K562 (cell line): ENCODE data around the gene CDH12. TPM values are rescaled to one million over a fixed set of nuclear protein-coding genes. Genes with fewer than 3 reads are reported as not detected.

Experiments
- ATAC-seq: fragments of 200-7000 bp; cut with Tn5 transposase; 3 replicates; pipeline ENCODE4 v1.9.1; 2020; ENCODE audit warnings: moderate library complexity
- BruUV-seq: library from RNA; stranded (reverse); fragments of 400-500 nt; replicated peaks from 2 replicates; lab custom pipeline; 2021; lab: Mats Ljungman, UMichigan
- CTCF ChIA-PET: fragments of 300-600 bp; formaldehyde crosslinking; extraction: SDS; loops from one replicate; lab custom pipeline; 2021; ENCODE audit warnings: low intra/inter-chr PET ratio; lab: Yijun Ruan, JAX
- POLR2A ChIA-PET: fragments of 300-600, 350-650 bp; sonication (Branson Sonifier 250); formaldehyde crosslinking; extraction: SDS; loops from one replicate; lab custom pipeline; 2021; ENCODE audit warnings: antibody characterized with exemption, inconsistent platforms; lab: Yijun Ruan, JAX
- DNase-seq, 4 experiments: peaks; one replicate each; pipeline versions ENCODE4 v3.0.0 to v3.0.0-alpha.2; 2011 to 2018; ENCODE audit warnings: low spot score in 3 of 4, mixed read lengths in 3 of 4; ENCODE audit errors: extremely low read depth in 1 of 4
- FAIRE-seq: peaks from 2 replicates; lab custom pipeline; 2011; peaks lifted over from hg19 to GRCh38; lab: Jason Lieb, UNC
- H2AFZ ChIP-seq: 2 replicates; pipeline ENCODE4 v1.6.0; 2011; ENCODE audit warnings: low read depth, low read length, control low read depth, inconsistent platforms
- H3K27ac ChIP-seq: fragments of 200-600 bp; 3 replicates; pipeline ENCODE4 v1.8.0; 2011; ENCODE audit warnings: low read depth, mild to moderate bottlenecking, control low read depth, inconsistent platforms, low read length, moderate library complexity, mixed read lengths; ENCODE audit errors: extremely low read depth
- H3K27me3 ChIP-seq, 2 experiments: fragments of 300-600 bp in 1 of 2; 2 replicates in 1 of 2; 3 replicates in 1 of 2; pipeline versions ENCODE4 v1.6.0 to v1.8.0; 2011; ENCODE audit warnings: inconsistent platforms in 2 of 2, low read length in 2 of 2, mild to moderate bottlenecking in 1 of 2, mixed read lengths in 1 of 2, moderate library complexity in 1 of 2; ENCODE audit not compliant: control insufficient read depth in 2 of 2, insufficient read depth in 2 of 2
- H3K36me3 ChIP-seq: fragments of 300-600 bp; 3 replicates; pipeline ENCODE4 v1.8.0; 2011; ENCODE audit warnings: mild to moderate bottlenecking, low read length, inconsistent platforms; ENCODE audit not compliant: control insufficient read depth, insufficient read depth
- H3K4me1 ChIP-seq, 2 experiments: fragments of 200-600 bp in 1 of 2; replicated peaks in 1 of 2; 2 replicates in 1 of 2; 3 replicates in 1 of 2; pipeline versions ENCODE4 v1.5.1 to v1.8.0; 2011; ENCODE audit warnings: inconsistent platforms in 2 of 2, low read length in 2 of 2, mild to moderate bottlenecking in 1 of 2, mixed read lengths in 1 of 2, moderate library complexity in 1 of 2; ENCODE audit not compliant: control insufficient read depth in 2 of 2, insufficient read depth in 2 of 2
- H3K4me2 ChIP-seq: 2 replicates; pipeline ENCODE4 v1.6.1; 2011; ENCODE audit warnings: low read length, control low read depth, inconsistent platforms, mixed read lengths; ENCODE audit not compliant: insufficient read depth
- H3K4me3 ChIP-seq: fragments of 200-600 bp; sonication (generic), shearing (Covaris generic); 2 replicates; pipeline ENCODE4 v1.5.1; 2016; ENCODE audit warnings: control low read depth, inconsistent platforms
- H3K79me2 ChIP-seq: fragments of 200-600 bp; 3 replicates; pipeline ENCODE4 v1.8.0; 2011; ENCODE audit warnings: low read length, inconsistent platforms; ENCODE audit not compliant: control insufficient read depth, insufficient read depth
- H3K9ac ChIP-seq, 2 experiments: 2 replicates each; pipeline versions ENCODE4 v1.6.0 to v1.6.1; 2011; ENCODE audit warnings: low read depth in 2 of 2, low read length in 2 of 2, control low read depth in 1 of 2, inconsistent platforms in 1 of 2, mild to moderate bottlenecking in 1 of 2, mixed read lengths in 1 of 2; ENCODE audit not compliant: insufficient read depth in 1 of 2
- H3K9me1 ChIP-seq: one replicate; pipeline ENCODE4 v1.6.0; 2011; ENCODE audit warnings: inconsistent platforms, mild to moderate bottlenecking, low read length, moderate library complexity; ENCODE audit not compliant: control insufficient read depth, insufficient read depth
- H3K9me3 ChIP-seq: replicated peaks from 2 replicates; pipeline ENCODE4 v1.5.1; 2011; ENCODE audit warnings: low read depth, low read length, inconsistent platforms; ENCODE audit not compliant: control insufficient read depth, insufficient read depth
- H4K20me1 ChIP-seq: replicated peaks from 2 replicates; pipeline ENCODE4 v1.6.1; 2011; ENCODE audit warnings: low read length, inconsistent platforms, mixed read lengths; ENCODE audit not compliant: control insufficient read depth, insufficient read depth
- AFF1 ChIP-seq, 2 experiments: fragments of 450-650 bp; IDR thresholded peaks; 2 replicates each; pipeline ENCODE4 v1.6.1; 2018; ENCODE audit warnings: mild to moderate bottlenecking in 2 of 2, low read depth in 1 of 2; ENCODE audit not compliant: partially characterized antibody in 2 of 2
- ARID4B ChIP-seq: sonication (generic); formaldehyde crosslinking; IDR thresholded peaks from 2 replicates; pipeline ENCODE4 v1.8.0; 2022; ENCODE audit warnings: mild to moderate bottlenecking, missing genetic modification reagents
- FOXP1 ChIP-seq: sonication (generic); formaldehyde crosslinking; IDR thresholded peaks from 2 replicates; pipeline ENCODE4 v1.8.0; 2022; ENCODE audit warnings: mild to moderate bottlenecking, missing genetic modification reagents
- MITF ChIP-seq: IDR thresholded peaks from 2 replicates; pipeline ENCODE4 v1.6.1; 2014; ENCODE audit warnings: antibody characterized with exemption
- MYBL2 ChIP-seq, 2 experiments: fragments of 450-650 bp in 1 of 2; sonication (generic) in 1 of 2; formaldehyde crosslinking in 1 of 2; IDR thresholded peaks; 2 replicates each; pipeline versions ENCODE4 v1.6.1 to v1.8.1; 2017 to 2022; ENCODE audit warnings: borderline replicate concordance in 1 of 2, inconsistent platforms in 1 of 2, low read depth in 1 of 2, mild to moderate bottlenecking in 1 of 2, missing genetic modification reagents in 1 of 2, moderate library complexity in 1 of 2
- RBM22 ChIP-seq: fragments of 200-400 bp; formaldehyde crosslinking; IDR thresholded peaks from 2 replicates; pipeline ENCODE4 v1.6.1; 2018; ENCODE audit warnings: low read length, low read depth; ENCODE audit not compliant: poor library complexity, severe bottlenecking
- TBL1XR1 ChIP-seq, 2 experiments: IDR thresholded peaks; 2 replicates each; pipeline ENCODE4 v1.6.1; 2012; ENCODE audit warnings: improper control_type of control experiment in 2 of 2, low read length in 2 of 2, mild to moderate bottlenecking in 1 of 2
- THAP7 ChIP-seq: fragments of 250-450 bp; sonication (Bioruptor Pico); IDR thresholded peaks from 2 replicates; pipeline ENCODE4 v1.5.0; 2021
- ZFP36 ChIP-seq: fragments of 150-350 bp; IDR thresholded peaks from 2 replicates; pipeline ENCODE4 v1.6.1; 2018; ENCODE audit warnings: low read length, low read depth; ENCODE audit not compliant: partially characterized antibody
- WGBS: fragments of 100-300 bp; shearing (Covaris generic); methylation state at CpG from one replicate; pipeline ENCODE4 v1.1.6; 2016; ENCODE audit warnings: low coverage, mixed read lengths; ENCODE audit not compliant: insufficient coverage; ENCODE audit errors: missing lambda C conversion rate; 5-methylcytosine and 5-hydroxymethylcytosine counted together
- in situ Hi-C: fragments of 300-500 bp; cut with MboI; formaldehyde crosslinking; loops from 4 replicates; pipeline ENCODE4 v1.15.0; 2018; ENCODE audit warnings: inconsistent platforms, mixed read lengths
- intact Hi-C: fragments of 100-400 bp; cut with micrococcal nuclease; formaldehyde crosslinking; loops from 2 replicates; pipeline ENCODE4 v1.14.2; 2022
- polyA plus RNA-seq, 8 experiments: library from polyadenylated mRNA; depleted of rRNA in 4 of 8; stranded (reverse) in 5 of 8; unstranded in 3 of 8; fragments of >200 nt; fragmentation: Nextera tagmentation in 2 of 8; fragmentation: Illumina TruSeq in 1 of 8; extraction: Ambion mirVana in 2 of 8; extraction: Trizol in 1 of 8; gene quantifications; 2 replicates each; pipeline versions ENCODE4 v1.2.1 to v1.2.3, GENCODE V29; 2011 to 2014; ENCODE audit warnings: inconsistent platforms in 1 of 8, missing spikeins in 1 of 8
- total RNA-seq, 7 experiments: library from RNA; depleted of rRNA in 6 of 7; stranded (reverse); fragments of >200 nt in 6 of 7; fragmentation: Illumina TruSeq in 2 of 7; extraction: Trizol in 2 of 7; gene quantifications; 2 replicates each; pipeline versions ENCODE4 v1.2.1 to v1.2.3, GENCODE V29; 2011 to 2021; ENCODE audit warnings: low replicate concordance in 1 of 7

CDH12 gene
- total and polyA plus RNA-seq, 9 of the 15 experiments (the other 6 are each of a cell fraction or from before 2014, with no cell fraction given), result 0.03 to 1.7 (median 0.37) TPM

- FAIRE-seq, result no peak
- ATAC-seq, result no peak
- H3K27ac ChIP-seq, result no peak overlapping the region
- H3K4me1 ChIP-seq, result no peaks in the 10 kb centered on the region
- POLR2A ChIA-PET, result no interaction called here
- H3K27me3 ChIP-seq, result no peaks in the 10 kb centered on the region
- no peak overlapping the region for H3K9ac ChIP-seq
- in situ Hi-C loops (no loop called here), intact Hi-C loops (no loop called here)
- BruUV-seq, result no TSS peak
- 2% methylated on average over 2 of the region's 2 CpGs for WGBS
- no peak overlapping the region for H3K4me3 ChIP-seq
- H3K4me2 ChIP-seq, result no peak overlapping the region
- H3K36me3 ChIP-seq, result no peaks in the 10 kb centered on the region
- no peaks in the 10 kb centered on the region for H4K20me1 ChIP-seq
- no peaks in the 10 kb centered on the region for H3K79me2 ChIP-seq
- no peak overlapping the region for H2AFZ ChIP-seq
- no peaks in the 10 kb centered on the region for H3K9me1 ChIP-seq
- no peaks in the 10 kb centered on the region; the same call in 1 of the 2 replicates for H3K9me3 ChIP-seq
- CTCF ChIA-PET, result no interaction called here
- no peak for DNase-seq
- TF ChIP-seq MITF (no peak), FOXP1 (CRISPR knock-in tag) (no peak), TBL1XR1 (IDR thresholded peaks at IDR 0.05; ENCODE audit: low read length in 2 of 2) (no peak), ARID4B (CRISPR knock-in tag) (no peak), ZFP36 (no peak), AFF1 (IDR thresholded peaks at IDR 0.05; ENCODE audit: low read depth in 1 of 2, partially characterized antibody in 2 of 2) (no peak), THAP7 (CRISPR knock-in tag) (no peak), RBM22 (no peak), MYBL2 (IDR thresholded peaks at IDR 0.05; ENCODE audit: low read depth) (no peak), MYBL2 (CRISPR knock-in tag; IDR thresholded peaks at IDR 0.05; ENCODE audit: borderline replicate concordance) (no peak)
These were observed 59.7 kb downstream of the CDH12 start for GRCh38 chr5:22793463-22793862.
